NCI-H1930 (cell line): ENCODE results near the gene GALNT13.

Experiments
- DNase-seq, 2 experiments: peaks; one replicate each; lab custom pipeline; 2025; lab: John Stamatoyannopoulos, UW

GALNT13 gene

DNA sequence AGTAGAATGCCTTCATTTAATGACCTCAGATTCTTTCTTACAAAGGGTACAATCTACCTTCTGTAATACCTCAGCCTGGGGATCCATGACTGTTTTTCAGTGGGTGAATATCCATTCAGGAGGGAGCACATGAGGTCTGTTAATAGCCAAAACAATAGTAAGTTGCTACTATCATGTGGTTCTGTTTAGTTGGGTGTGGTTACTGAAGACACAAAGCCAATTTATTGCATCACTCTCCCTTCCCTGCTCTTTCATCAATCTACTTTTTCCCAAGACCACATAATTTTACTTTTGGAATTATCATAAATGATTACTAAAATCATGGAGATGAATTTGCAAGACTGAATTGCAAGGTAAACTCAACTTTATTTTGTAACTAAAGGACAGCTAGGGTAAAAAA, 254.2 kb downstream of the GALNT13 start:
- DNase-seq: no peak

DNA sequence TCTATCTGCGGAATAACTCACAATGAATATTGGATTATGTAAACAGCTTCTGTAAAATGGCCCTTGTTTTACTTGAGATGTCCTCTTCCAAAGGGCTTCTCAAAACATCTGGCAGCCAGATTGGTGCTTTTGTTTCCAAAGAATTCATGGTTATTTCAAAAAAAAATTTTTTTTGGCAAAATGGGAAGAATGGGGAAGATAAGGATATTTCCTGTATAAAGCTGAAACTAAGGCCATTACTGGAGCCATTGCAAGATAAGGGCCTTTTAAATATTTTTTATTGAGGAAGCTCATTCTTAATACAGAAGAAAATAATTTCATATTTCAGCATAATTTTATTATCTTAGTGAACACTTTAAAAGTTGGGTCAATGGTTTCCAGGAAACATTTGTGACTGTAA, 259.1 kb downstream of the GALNT13 start:
- no peak for DNase-seq

- DNase-seq: no peak
These were observed 261.1 kb downstream of the GALNT13 start for GRCh38 chr2:154132827-154133226.

DNA sequence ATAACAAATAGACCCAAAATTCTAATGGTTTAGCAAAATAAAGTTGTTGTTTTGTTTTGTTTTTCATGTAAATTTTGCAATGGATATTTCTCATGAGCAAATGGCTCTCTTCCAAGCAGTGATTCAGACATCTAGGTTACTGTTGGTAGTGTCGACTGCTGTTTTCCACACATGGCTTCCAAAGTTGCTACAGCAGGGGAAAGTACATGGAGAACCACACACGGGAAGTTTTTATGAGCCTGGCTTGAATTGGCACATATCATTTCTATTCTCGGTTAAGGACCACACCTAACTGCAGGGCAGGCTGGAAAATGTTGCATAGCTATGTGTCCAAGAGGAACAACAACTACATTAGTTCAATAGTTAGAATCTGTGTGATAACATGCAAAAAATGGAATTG, 262.1 kb downstream of the GALNT13 start:
- no peak for DNase-seq

GRCh38 chr2:154140249-154141025, 268.7 kb downstream of the GALNT13 start:
- DNase-seq: no peak

GRCh38 chr2:154142480-154142879, 270.8 kb downstream of the GALNT13 start:
- peak in 1 of 2 experiments; percentile 4 for DNase-seq

DNA sequence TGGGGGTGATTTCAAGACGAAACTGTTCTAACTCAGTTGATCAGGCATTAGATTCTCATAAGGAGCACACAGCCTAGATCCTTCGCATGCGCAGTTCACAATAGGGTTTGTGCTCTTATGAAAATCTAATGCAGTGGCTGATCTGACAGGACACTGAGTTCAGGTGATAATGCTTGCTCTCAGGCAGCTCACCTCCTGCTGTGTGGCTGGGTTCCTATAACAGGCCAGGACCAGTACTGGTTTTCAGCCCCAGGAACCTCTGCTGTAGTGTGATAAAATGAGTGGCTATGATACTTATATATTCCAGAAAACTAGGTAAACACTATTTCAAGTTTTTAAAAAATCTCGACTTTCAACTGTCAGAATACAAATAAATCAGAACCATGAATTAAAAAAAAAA, 271.4 kb downstream of the GALNT13 start:
- no peak for DNase-seq

DNA sequence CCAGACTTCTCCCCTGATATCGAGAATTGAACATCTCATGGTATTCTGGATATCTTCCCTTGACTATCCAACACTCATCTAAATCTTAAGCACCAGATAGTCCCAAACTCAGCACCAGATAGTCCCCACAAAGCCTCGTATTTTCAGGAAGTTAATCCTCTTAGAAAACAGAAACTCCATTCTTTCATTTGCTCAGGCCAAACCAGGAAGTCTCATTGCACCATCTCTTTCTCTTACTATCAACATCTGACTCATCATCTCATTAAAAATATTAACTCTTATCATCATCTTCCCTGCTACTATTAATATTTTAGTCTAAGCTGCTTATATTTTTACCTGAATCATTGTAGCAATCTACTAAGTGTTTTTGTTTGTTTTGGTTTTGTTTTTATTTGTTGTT, 286.4 kb downstream of the GALNT13 start:
- no peak for DNase-seq

DNA sequence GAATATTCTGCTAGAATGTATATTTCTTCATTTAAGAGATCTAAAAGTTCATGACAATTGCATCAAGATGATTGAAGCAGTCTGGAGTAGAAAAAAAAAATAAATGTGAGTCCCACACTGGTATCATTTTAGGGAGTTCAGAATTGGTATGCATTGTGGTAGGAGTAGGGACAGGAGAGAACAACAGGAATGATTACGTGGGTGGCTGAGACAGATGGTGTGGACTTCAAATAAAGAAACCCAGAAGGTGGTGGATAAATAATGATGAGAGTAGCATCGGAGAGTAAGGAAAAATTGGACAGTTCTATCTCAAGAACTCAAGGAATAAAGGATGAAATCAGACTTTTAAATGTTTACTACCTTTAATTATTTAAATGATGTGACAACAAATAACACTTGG, 289.6 kb downstream of the GALNT13 start:
- no peak for DNase-seq

- no peak for DNase-seq
These were observed 298.7 kb downstream of the GALNT13 start for GRCh38 chr2:154170400-154170799.

DNA sequence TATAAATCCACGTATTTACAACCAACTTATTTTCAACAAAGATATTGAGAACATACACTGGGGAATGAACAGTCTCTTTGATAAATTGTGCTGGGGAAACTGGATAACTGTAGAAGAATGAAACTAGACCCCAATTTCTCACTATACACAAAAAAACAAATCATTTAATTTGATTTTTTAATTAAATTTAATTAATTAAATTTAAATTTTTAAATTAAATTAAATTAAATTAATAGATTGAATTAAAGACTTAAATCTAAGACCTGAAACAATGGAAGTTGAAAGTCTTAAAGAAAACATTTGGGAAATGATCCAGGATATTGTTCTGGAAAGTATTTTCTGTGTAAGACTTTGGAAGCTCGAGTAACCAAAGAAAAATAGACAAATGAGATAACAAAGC, 301.4 kb downstream of the GALNT13 start:
- no peak for DNase-seq

DNA sequence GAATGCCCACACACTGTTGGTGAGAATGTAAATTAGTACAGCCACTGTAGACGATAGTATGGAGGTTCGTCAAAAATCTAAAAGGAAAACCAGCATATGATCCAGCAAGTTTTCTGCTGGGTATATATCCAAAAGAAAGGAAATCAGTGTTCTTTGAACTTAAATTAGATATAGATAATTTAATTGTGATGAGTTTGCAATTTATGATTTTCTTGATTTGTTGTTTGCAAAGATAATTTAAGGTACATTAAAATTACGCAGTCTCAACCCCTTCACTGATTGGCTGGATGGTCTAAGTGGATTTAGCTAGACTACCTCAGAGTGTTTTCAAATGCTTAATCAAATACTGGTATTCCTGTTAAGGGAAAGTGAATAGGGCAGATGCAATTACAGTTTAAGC, 302.2 kb downstream of the GALNT13 start:
- no peak for DNase-seq

- no peak for DNase-seq
These were observed 310.3 kb downstream of the GALNT13 start for GRCh38 chr2:154182008-154182407.

DNA sequence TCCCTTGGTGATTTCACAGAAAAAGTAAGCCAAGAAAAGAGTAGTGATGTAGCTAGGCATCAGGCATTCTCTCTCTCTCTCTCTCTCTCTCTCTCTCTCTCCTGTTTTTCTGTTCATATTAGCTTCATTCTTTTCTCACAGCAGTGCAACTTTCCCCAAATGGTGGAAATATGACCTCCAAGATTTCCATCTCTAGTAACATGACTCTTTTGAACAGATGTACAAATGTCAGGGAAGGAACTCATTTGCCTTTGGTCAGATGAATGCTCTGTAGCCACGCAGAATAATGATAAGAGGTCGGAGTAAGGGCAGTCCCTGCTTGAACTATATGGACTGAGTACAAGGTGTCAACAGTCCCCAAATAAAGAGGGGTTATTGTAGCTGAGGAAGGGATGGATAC, 316.2 kb downstream of the GALNT13 start:
- no peak for DNase-seq

- DNase-seq: no peak
These were observed 318.2 kb downstream of the GALNT13 start for GRCh38 chr2:154189953-154190352.

GRCh38 chr2:154193246-154193645, 321.5 kb downstream of the GALNT13 start:
- DNase-seq: no peak

- DNase-seq: no peak
These were observed 323.4 kb downstream of the GALNT13 start for GRCh38 chr2:154194909-154195643.

DNA sequence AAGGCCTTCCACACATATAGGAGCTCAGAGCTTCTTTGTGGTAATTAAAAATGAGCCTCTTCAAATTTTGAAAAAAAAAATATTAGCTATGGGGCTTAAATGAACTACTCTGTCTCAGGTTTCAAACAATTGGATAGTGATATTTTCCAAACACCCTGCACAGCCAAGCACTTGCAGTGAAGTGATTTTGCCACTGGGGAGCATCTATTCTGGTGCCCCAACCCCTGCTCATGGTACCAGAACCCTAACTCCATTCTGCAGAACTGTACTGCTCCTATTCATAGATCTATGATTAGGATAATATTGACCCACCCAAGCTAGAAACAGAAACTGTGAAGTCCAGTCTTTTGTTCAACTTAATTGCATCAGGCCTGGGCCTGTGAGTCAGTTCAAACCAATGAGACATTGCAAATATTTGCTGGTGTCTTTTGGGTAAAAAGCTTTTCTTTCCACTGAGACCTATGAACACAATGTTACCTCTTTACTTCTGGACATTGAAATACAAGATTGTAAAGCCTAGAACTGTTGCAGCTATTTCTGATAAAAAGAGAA, 324.0 kb downstream of the GALNT13 start:
- DNase-seq: peak; percentile 31 to 71

DNA sequence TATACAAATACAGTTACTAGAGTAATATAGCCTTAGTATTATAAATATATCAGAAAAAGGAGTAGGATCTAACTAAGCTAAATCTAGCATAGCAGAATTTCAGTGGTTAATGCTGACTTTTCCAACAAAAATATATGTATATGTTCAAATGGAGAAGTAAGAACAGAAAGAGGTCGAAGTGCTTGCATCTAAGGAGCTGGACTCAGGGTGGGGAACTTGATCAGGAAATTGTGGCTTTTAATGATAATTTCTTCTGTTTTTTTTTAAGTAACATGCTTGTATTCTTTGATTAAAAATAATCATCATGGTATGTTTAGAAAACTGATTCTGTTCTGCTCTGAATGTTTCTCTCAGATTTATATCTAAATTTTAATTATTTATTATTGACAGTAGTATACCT, 327.1 kb downstream of the GALNT13 start:
- no peak for DNase-seq

DNA sequence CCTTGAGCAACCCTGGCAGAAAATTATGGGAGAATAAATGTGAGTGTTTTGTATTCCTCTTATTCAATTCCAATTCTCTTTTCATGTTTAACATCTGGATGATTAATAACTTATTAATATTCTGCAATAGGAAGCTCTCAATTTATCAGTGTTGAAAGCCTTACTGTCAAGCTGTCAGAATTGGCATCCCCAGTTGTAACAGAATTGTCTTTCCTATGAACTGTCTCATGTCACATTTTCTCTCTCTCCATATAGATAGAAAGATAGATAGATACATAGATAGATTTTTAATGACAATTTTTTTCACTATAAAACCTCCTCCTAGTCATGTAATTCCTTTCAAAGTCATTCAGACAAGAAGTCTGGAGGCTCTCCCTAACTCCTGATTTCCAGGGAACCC, 331.5 kb downstream of the GALNT13 start:
- DNase-seq: no peak

DNA sequence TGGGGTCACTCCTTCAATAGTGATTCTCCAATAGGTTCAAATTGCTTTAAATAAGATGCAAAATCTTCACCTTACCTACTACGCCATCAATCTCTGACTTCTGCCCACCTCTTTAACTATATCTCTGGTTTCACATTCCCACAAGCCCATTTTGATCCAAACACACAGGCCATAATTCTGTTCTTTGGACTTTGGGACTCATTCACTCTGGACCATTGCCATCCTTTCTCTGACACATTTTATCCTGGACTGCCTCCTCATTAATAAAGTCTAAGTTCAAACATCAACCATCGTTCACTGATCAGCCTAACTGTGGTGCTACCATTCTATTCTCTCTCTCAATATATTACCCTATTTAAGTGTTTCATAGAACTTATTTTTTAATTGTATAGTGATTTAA, 332.2 kb downstream of the GALNT13 start:
- DNase-seq: no peak

DNA sequence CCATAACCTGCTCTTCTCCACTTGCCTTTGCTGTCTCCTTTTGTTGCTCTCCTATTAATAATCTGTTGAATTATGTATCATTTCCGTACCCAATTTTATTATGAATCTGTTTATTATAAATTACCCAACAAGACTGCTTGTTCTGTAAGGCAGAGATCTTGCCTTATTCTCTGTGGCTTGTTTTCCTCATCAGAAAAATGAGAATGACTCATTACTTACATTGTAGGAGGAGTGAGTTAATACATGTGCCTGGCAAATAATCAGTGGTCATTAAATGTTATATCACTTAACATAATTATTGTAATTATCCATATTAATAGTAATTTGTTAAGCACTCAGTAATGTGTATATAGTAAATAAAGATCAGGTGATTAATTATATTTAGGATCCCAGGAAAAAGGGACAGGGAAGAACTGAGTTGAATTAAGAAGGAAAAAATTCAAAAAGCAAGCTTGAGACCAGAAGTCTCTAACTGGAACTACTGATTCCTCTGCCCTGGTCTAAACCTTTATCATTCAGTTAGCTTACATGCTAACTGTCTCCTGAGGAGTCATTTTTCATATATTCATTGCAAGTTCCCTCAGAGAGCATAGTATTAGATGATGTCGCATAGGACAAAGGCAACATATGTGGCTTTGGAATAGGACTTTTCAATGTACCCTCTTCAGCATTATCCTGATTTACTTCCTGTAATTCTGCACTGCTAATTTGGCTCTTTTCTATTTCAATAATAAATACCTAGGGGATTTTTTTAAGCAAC, 335.7 kb downstream of the GALNT13 start:
- DNase-seq: peak in 1 of 2 experiments; percentile 32

GRCh38 chr2:154223726-154224125, 352.0 kb downstream of the GALNT13 start:
- DNase-seq: no peak
